ENCODE results near the gene NUDT1. TPM values are rescaled to one million over a fixed set of nuclear protein-coding genes. Genes with fewer than 3 reads are reported as not detected.
A peak's percentile ranks its signal among the peaks of the same experiment; 100 is the strongest.

NUDT1 gene
- total RNA-seq, 1 donor from 2014 or later: 10.2 TPM

- TF ChIP-seq, protein P1, sequence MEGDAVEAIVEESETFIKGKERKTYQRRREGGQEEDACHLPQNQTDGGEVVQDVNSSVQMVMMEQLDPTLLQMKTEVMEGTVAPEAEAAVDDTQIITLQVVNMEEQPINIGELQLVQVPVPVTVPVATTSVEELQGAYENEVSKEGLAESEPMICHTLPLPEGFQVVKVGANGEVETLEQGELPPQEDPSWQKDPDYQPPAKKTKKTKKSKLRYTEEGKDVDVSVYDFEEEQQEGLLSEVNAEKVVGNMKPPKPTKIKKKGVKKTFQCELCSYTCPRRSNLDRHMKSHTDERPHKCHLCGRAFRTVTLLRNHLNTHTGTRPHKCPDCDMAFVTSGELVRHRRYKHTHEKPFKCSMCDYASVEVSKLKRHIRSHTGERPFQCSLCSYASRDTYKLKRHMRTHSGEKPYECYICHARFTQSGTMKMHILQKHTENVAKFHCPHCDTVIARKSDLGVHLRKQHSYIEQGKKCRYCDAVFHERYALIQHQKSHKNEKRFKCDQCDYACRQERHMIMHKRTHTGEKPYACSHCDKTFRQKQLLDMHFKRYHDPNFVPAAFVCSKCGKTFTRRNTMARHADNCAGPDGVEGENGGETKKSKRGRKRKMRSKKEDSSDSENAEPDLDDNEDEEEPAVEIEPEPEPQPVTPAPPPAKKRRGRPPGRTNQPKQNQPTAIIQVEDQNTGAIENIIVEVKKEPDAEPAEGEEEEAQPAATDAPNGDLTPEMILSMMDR (IDR thresholded peaks at IDR 0.05): no peak
- DNase-seq (no peak), ATAC-seq (no peak)
- Histone ChIP-seq H3K4me1 (no peaks in the 10 kb centered on the region), H3K36me3 (peaks cover 37% of the 10 kb centered on the region), H3K9me3 (peaks cover 10% of the 10 kb centered on the region), H3K4me3 (no peak overlapping the region), H3K27me3 (ENCODE audit: low read depth) (no peaks in the 10 kb centered on the region), H3K27ac (no peak overlapping the region)
- intact Hi-C loops (cut with DNase I): no loop called here
Measured at GRCh38 chr7:2196381-2197378, 45.3 kb upstream of the NUDT1 start.

GRCh38 chr7:2197436-2198155, 44.4 kb upstream of the NUDT1 start:
- intact Hi-C loops (cut with DNase I): no loop called here
- Histone ChIP-seq H3K36me3 (peaks cover 42% of the 10 kb centered on the region), H3K27ac (no peak overlapping the region), H3K9me3 (peaks cover 10% of the 10 kb centered on the region), H3K4me3 (no peak overlapping the region), H3K27me3 (ENCODE audit: low read depth) (no peaks in the 10 kb centered on the region), H3K4me1 (no peaks in the 10 kb centered on the region)
- ATAC-seq (no peak), DNase-seq (no peak)
- TF ChIP-seq, protein P1 (IDR thresholded peaks at IDR 0.05): no peak

GRCh38 chr7:2198206-2198605, 43.8 kb upstream of the NUDT1 start:
- Histone ChIP-seq H3K4me3 (no peak overlapping the region), H3K36me3 (peaks cover 42% of the 10 kb centered on the region), H3K4me1 (no peaks in the 10 kb centered on the region), H3K9me3 (peaks cover 10% of the 10 kb centered on the region), H3K27me3 (ENCODE audit: low read depth) (no peaks in the 10 kb centered on the region), H3K27ac (no peak overlapping the region)
- TF ChIP-seq, protein P1 (IDR thresholded peaks at IDR 0.05): no peak
- intact Hi-C loops (cut with DNase I): no loop called here
- ATAC-seq (peak; percentile 86 to 91), DNase-seq (peak; percentile 87)

GRCh38 chr7:2198760-2199159, 43.3 kb upstream of the NUDT1 start:
- no peak for DNase-seq

GRCh38 chr7:2199528-2199927, 42.5 kb upstream of the NUDT1 start:
- peaks cover 46% of the 10 kb centered on the region for H3K36me3 ChIP-seq

More at GRCh38 chr7:2198760-2199159, 43.3 kb upstream of the NUDT1 start:
- H3K27me3 ChIP-seq (ENCODE audit: low read depth): no peaks in the 10 kb centered on the region
- intact Hi-C loops (cut with DNase I): no loop called here
- no peaks in the 10 kb centered on the region for H3K4me1 ChIP-seq
- ATAC-seq: peak in 1 of 2 donors; percentile 4
- H3K9me3 ChIP-seq: peaks cover 10% of the 10 kb centered on the region
- no peak overlapping the region for H3K4me3 ChIP-seq
- no peak overlapping the region for H3K27ac ChIP-seq
- TF ChIP-seq, protein P1 (IDR thresholded peaks at IDR 0.05): no peak
- peaks cover 43% of the 10 kb centered on the region for H3K36me3 ChIP-seq

More at GRCh38 chr7:2199528-2199927, 42.5 kb upstream of the NUDT1 start:
- ATAC-seq (no peak), DNase-seq (no peak)
- Histone ChIP-seq H3K9me3 (peaks cover 10% of the 10 kb centered on the region), H3K27me3 (ENCODE audit: low read depth) (no peaks in the 10 kb centered on the region), H3K4me1 (no peaks in the 10 kb centered on the region), H3K27ac (no peak overlapping the region), H3K4me3 (no peak overlapping the region)
- TF ChIP-seq, protein P1 (IDR thresholded peaks at IDR 0.05): no peak
- intact Hi-C loops (cut with DNase I): no loop called here
